H1 (cell line): ENCODE data around the gene TPRA1. TPM values are rescaled to one million over a fixed set of nuclear protein-coding genes. Genes with fewer than 3 reads are reported as not detected.

Experiments
- CTCF ChIA-PET: fragments of 300-600 bp; sonication (Branson Sonifier 250); formaldehyde crosslinking; loops from one replicate; lab custom pipeline; 2021; ENCODE audit not compliant: partially characterized antibody; lab: Charles Lee
- POLR2A ChIA-PET: fragments of 300-600 bp; sonication (Branson Sonifier 250); formaldehyde crosslinking; loops from one replicate; lab custom pipeline; 2021; ENCODE audit warnings: inconsistent platforms; ENCODE audit not compliant: partially characterized antibody; lab: Charles Lee
- DNase-seq, 2 experiments: peaks; one replicate each; pipeline versions ENCODE4 v3.0.0 to v3.0.0-alpha.2; 2010 to 2022; ENCODE audit warnings: low spot score in 2 of 2, low read depth in 1 of 2, mixed read lengths in 1 of 2
- FAIRE-seq: peaks from 2 replicates; lab custom pipeline; 2011; peaks lifted over from hg19 to GRCh38; lab: Jason Lieb, UNC
- H2AFZ ChIP-seq: 2 replicates; pipeline ENCODE4 v1.8.1; 2012; ENCODE audit warnings: low read length, inconsistent platforms
- H2AK5ac ChIP-seq: 2 replicates; pipeline ENCODE4 v1.6.1; 2013; ENCODE audit warnings: low read depth, low read length
- H2BK120ac ChIP-seq: replicated peaks from 2 replicates; pipeline ENCODE3; 2013; ENCODE audit warnings: low read depth, low read length, inconsistent platforms
- H2BK12ac ChIP-seq: 2 replicates; pipeline ENCODE4 v1.6.1; 2013; ENCODE audit warnings: low read depth, low read length
- H2BK15ac ChIP-seq: 2 replicates; pipeline ENCODE4 v1.6.1; 2013; ENCODE audit warnings: low read length
- H2BK20ac ChIP-seq: 2 replicates; pipeline ENCODE4 v1.6.1; 2013; ENCODE audit warnings: low read length
- H2BK5ac ChIP-seq: 2 replicates; pipeline ENCODE4 v1.6.1; 2013; ENCODE audit warnings: low read depth, low read length
- H3K14ac ChIP-seq: 2 replicates; pipeline ENCODE4 v1.6.1; 2013; ENCODE audit warnings: inconsistent platforms; ENCODE audit not compliant: insufficient read length
- H3K18ac ChIP-seq: 2 replicates; pipeline ENCODE4 v1.6.1; 2013; ENCODE audit warnings: low read length; ENCODE audit errors: extremely low read depth
- H3K23ac ChIP-seq: 2 replicates; pipeline ENCODE4 v1.6.1; 2013; ENCODE audit warnings: inconsistent platforms; ENCODE audit not compliant: insufficient read length
- H3K23me2 ChIP-seq: 2 replicates; pipeline ENCODE4 v1.6.1; 2013; ENCODE audit warnings: low read depth, low read length
- H3K27ac ChIP-seq: 2 replicates; pipeline ENCODE4 v1.6.1; 2011; ENCODE audit warnings: low read depth, low read length, inconsistent platforms
- H3K27me3 ChIP-seq, 4 experiments: replicated peaks in 1 of 4; 1 replicate in 1 of 4; 2 replicates in 3 of 4; pipeline versions ENCODE4 v1.6.1 to v1.8.1; 2011 to 2013; ENCODE audit warnings: low read length in 3 of 4, mild to moderate bottlenecking in 3 of 4, inconsistent platforms in 2 of 4, mixed read lengths in 2 of 4, moderate library complexity in 1 of 4; ENCODE audit not compliant: control insufficient read depth in 3 of 4, insufficient read depth in 3 of 4; ENCODE audit errors: extremely low read depth in 1 of 4
- H3K36me3 ChIP-seq, 4 experiments: 2 replicates each; pipeline versions ENCODE4 v1.6.1 to v1.8.1; 2011 to 2013; ENCODE audit warnings: mild to moderate bottlenecking in 4 of 4, low read length in 3 of 4, moderate library complexity in 2 of 4, control low read depth in 1 of 4, inconsistent platforms in 1 of 4; ENCODE audit not compliant: insufficient read depth in 4 of 4, control insufficient read depth in 2 of 4
- H3K4ac ChIP-seq: replicated peaks from 2 replicates; pipeline ENCODE3; 2013; ENCODE audit warnings: low read length, low read depth, mixed read lengths, inconsistent platforms; ENCODE audit not compliant: insufficient read length
- H3K4me1 ChIP-seq, 4 experiments: replicated peaks in 1 of 4; 1 replicate in 1 of 4; 2 replicates in 3 of 4; pipeline versions ENCODE4 v1.6.1 to v1.8.1; 2011 to 2013; ENCODE audit warnings: low read length in 3 of 4, inconsistent platforms in 2 of 4, mixed read lengths in 1 of 4; ENCODE audit not compliant: insufficient read depth in 4 of 4, control insufficient read depth in 3 of 4
- H3K4me2 ChIP-seq, 2 experiments: 2 replicates each; pipeline versions ENCODE4 v1.6.1 to v1.8.1; 2011 to 2013; ENCODE audit warnings: low read depth in 2 of 2, low read length in 2 of 2, control low read depth in 1 of 2, inconsistent platforms in 1 of 2, mild to moderate bottlenecking in 1 of 2; ENCODE audit not compliant: insufficient read depth in 1 of 2
- H3K4me3 ChIP-seq, 4 experiments: fragments of 200-600, 300-600 bp in 1 of 4; sonication (generic), shearing (Covaris generic), sonication (Bioruptor Twin) in 1 of 4; 2 replicates each; pipeline versions ENCODE4 v1.5.1 to v1.8.1; 2011 to 2016; ENCODE audit warnings: low read length in 4 of 4, low read depth in 3 of 4, control low read depth in 2 of 4, inconsistent platforms in 2 of 4, mild to moderate bottlenecking in 2 of 4, mixed read lengths in 1 of 4, moderate library complexity in 1 of 4; ENCODE audit not compliant: insufficient read depth in 2 of 4; ENCODE audit errors: extremely low read depth in 1 of 4
- H3K56ac ChIP-seq: replicated peaks from 2 replicates; pipeline ENCODE3; 2013; ENCODE audit warnings: low read depth, mild to moderate bottlenecking, mixed read lengths, low read length, inconsistent platforms; ENCODE audit not compliant: insufficient read length
- H3K79me1 ChIP-seq: 2 replicates; pipeline ENCODE4 v1.6.1; 2013; ENCODE audit warnings: low read depth, low read length, control low read depth
- H3K79me2 ChIP-seq, 2 experiments: 2 replicates each; pipeline versions ENCODE4 v1.6.1 to v1.8.1; 2012 to 2013; ENCODE audit warnings: low read length in 2 of 2, mild to moderate bottlenecking in 2 of 2, inconsistent platforms in 1 of 2; ENCODE audit not compliant: insufficient read depth in 2 of 2, control insufficient read depth in 1 of 2
- H3K9ac ChIP-seq, 4 experiments: replicated peaks in 1 of 4; 1 replicate in 1 of 4; 2 replicates in 3 of 4; pipeline versions ENCODE4 v1.6.1 to v1.8.1; 2011 to 2013; ENCODE audit warnings: low read depth in 3 of 4, low read length in 3 of 4, control low read depth in 2 of 4, mild to moderate bottlenecking in 2 of 4, moderate library complexity in 2 of 4, inconsistent platforms in 1 of 4; ENCODE audit errors: extremely low read depth in 1 of 4
- H3K9me3 ChIP-seq, 2 experiments: 2 replicates each; pipeline versions ENCODE4 v1.6.1 to v1.8.1; 2012 to 2013; ENCODE audit warnings: mild to moderate bottlenecking in 2 of 2, moderate library complexity in 2 of 2, control low read depth in 1 of 2, inconsistent platforms in 1 of 2, low read depth in 1 of 2, low read length in 1 of 2, mixed read lengths in 1 of 2; ENCODE audit not compliant: insufficient read depth in 2 of 2
- H4K20me1 ChIP-seq, 2 experiments: replicated peaks in 1 of 2; 2 replicates each; pipeline versions ENCODE3 to v1.8.1; 2011 to 2013; ENCODE audit warnings: inconsistent platforms in 2 of 2, low read length in 2 of 2, mild to moderate bottlenecking in 1 of 2; ENCODE audit not compliant: insufficient read depth in 2 of 2, control insufficient read depth in 1 of 2
- H4K5ac ChIP-seq: 2 replicates; pipeline ENCODE4 v1.6.1; 2013; ENCODE audit warnings: low read length, low read depth, mixed read lengths, inconsistent platforms; ENCODE audit not compliant: insufficient read length
- H4K8ac ChIP-seq: 2 replicates; pipeline ENCODE4 v1.8.0; 2013; ENCODE audit warnings: mild to moderate bottlenecking, moderate library complexity, low read length, inconsistent platforms; ENCODE audit not compliant: insufficient read depth; ENCODE audit errors: extremely low read depth
- H4K91ac ChIP-seq: replicated peaks from 2 replicates; pipeline ENCODE3; 2013; ENCODE audit warnings: low read length, mixed read lengths, inconsistent platforms; ENCODE audit not compliant: insufficient read length
- WGBS, 2 experiments: shearing (Covaris generic) in 1 of 2; methylation state at CpG; one replicate each; pipeline versions ENCODE4 v1.1.6 to v1.1.7; 2013 to 2015; ENCODE audit warnings: low lambda C conversion rate in 2 of 2, mixed read lengths in 2 of 2, inconsistent platforms in 1 of 2, low coverage in 1 of 2, missing lambda C conversion rate in 1 of 2; ENCODE audit not compliant: insufficient replicate concordance in 2 of 2, insufficient coverage in 1 of 2, insufficient read length in 1 of 2; ENCODE audit errors: extremely low coverage in 1 of 2, missing lambda C conversion rate in 1 of 2; 5-methylcytosine and 5-hydroxymethylcytosine counted together
- polyA plus RNA-seq, 7 experiments: library from polyadenylated mRNA; depleted of rRNA in 3 of 7; stranded (reverse) in 5 of 7; unstranded in 2 of 7; fragments of >200 nt in 5 of 7; fragments of 200-250 nt in 2 of 7; gene quantifications; 1 replicate in 5 of 7; 2 replicates in 1 of 7; 4 replicates in 1 of 7; pipeline versions ENCODE4 v1.2.1 to v1.2.3, GENCODE V29; 2011 to 2013; ENCODE audit warnings: missing spikeins in 2 of 7, mixed read lengths in 2 of 7
- total RNA-seq: library from RNA; stranded (reverse); fragmentation: NEBNext Ultra II Directional; extraction: Animal tissue kit (Norgen Biotek cat#: 25700); gene quantifications from 2 replicates; pipeline ENCODE4 v1.2.1, GENCODE V29; 2021

Gene TPRA1
- total and polyA plus RNA-seq, 2 of the 8 experiments (the other 6 are each of a cell fraction or from before 2014, with no cell fraction given) = 18.8 to 38.5 TPM

DNA sequence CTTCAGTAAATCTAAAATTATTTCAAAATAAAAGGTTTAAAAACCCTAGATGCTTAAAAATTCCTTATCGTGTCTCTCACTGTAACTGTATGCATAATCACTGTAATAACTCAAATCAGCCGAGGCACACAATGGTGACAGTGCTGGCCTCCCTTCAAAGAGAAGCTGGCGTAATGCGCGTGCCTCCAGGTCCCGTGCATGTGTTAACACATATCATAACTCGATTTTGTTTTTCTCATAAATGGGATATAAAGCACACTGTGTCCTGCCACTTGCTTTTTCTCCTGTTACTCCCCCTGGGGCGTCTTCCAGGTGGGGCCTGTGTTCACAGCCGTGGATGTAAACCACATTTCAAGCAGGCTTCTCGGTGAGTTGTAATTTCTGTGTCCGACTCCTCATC lies 56.0 kb downstream of the TPRA1 start:
- Histone ChIP-seq H2BK120ac (no peak overlapping the region), H3K27ac (no peak overlapping the region), H3K36me3 (no peaks in the 10 kb centered on the region), H3K4me3 (no peak overlapping the region), H2AFZ (no peak overlapping the region), H2BK20ac (no peak overlapping the region), H3K79me1 (no peaks in the 10 kb centered on the region), H2BK5ac (no peak overlapping the region), H3K14ac (no peak overlapping the region), H4K20me1 (no peaks in the 10 kb centered on the region), H3K18ac (no peak overlapping the region), H2BK15ac (no peak overlapping the region), H3K4me2 (no peak overlapping the region), H3K9ac (no peak overlapping the region), H3K27me3 (no peaks in the 10 kb centered on the region), H3K56ac (no peak overlapping the region), H3K4me1 (peaks cover 0 to 18% (median 10%) of the 10 kb centered on the region in 4 experiments; a peak in 6 of 7 replicates), H3K4ac (no peak overlapping the region), H4K91ac (no peak overlapping the region), H3K9me3 (no peaks in the 10 kb centered on the region), H3K23ac (no peak overlapping the region), H3K79me2 (no peaks in the 10 kb centered on the region), H3K23me2 (no peaks in the 10 kb centered on the region), H4K5ac (no peak overlapping the region), H2BK12ac (no peak overlapping the region), H4K8ac (no peak overlapping the region), H2AK5ac (no peak overlapping the region)
- FAIRE-seq (no peak), DNase-seq (no peak)
- POLR2A ChIA-PET = no interaction called here
- WGBS, 2 experiments = 91% methylated on average over 11 of the region's 11 CpGs; no CpG with 5 or more reads in 1 of the 2 experiments
- CTCF ChIA-PET = interaction anchor here (0.7 to 1.4 kb wide), 3 partner anchors 9 to 453 kb away, joined by 3 to 4 read pairs (median 3); no protein-coding TSS in a partner anchor
